Activated T-cell treated with anti-CD3 and anti-CD28 coated beads, Interleukin-2, amount 50 U/mL, for 72 hours (primary cell): ENCODE measurements around the gene HMCN1. TPM values are rescaled to one million over a fixed set of nuclear protein-coding genes. Genes with fewer than 3 reads are reported as not detected.

Experiments
- ATAC-seq, 2 donors: fragments of 150-1000 bp; cut with Tn5 transposase; replicated peaks in 1 of 2; 2 replicates each; pipeline ENCODE4 v1.10.0; 2021; ENCODE audit warnings: moderate library complexity in 2 of 2, mild to moderate bottlenecking in 1 of 2
- DNase-seq, 2 donors: peaks; one replicate each; pipeline ENCODE4 v3.0.0; 2021 to 2022; ENCODE audit warnings: mixed read lengths in 1 of 2
- H3K27ac Mint-ChIP-seq: one replicate; pipeline ENCODE4 v1.8.0; 2022; ENCODE audit warnings: mild to moderate bottlenecking, moderate library complexity, mixed read lengths
- H3K27me3 Mint-ChIP-seq: one replicate; pipeline ENCODE4 v1.8.0; 2022; ENCODE audit warnings: low read depth, mixed read lengths
- H3K36me3 Mint-ChIP-seq, 2 donors: one replicate each; pipeline ENCODE4 v1.8.0; 2022; ENCODE audit warnings: mixed read lengths in 2 of 2, mild to moderate bottlenecking in 1 of 2; ENCODE audit not compliant: insufficient read depth in 2 of 2
- H3K4me1 Mint-ChIP-seq: one replicate; pipeline ENCODE4 v1.8.0; 2022; ENCODE audit warnings: low read depth, mixed read lengths
- H3K4me3 Mint-ChIP-seq, 2 donors: one replicate each; pipeline ENCODE4 v1.8.0; 2022; ENCODE audit warnings: mild to moderate bottlenecking in 2 of 2, mixed read lengths in 2 of 2, moderate library complexity in 2 of 2
- H3K9me3 Mint-ChIP-seq, 2 donors: one replicate each; pipeline ENCODE4 v1.8.0; 2022; ENCODE audit warnings: mixed read lengths in 2 of 2
- total RNA-seq, 2 donors: library from RNA; stranded (reverse); gene quantifications; one replicate each; pipeline ENCODE4 v1.2.3, GENCODE V29; 2022

The HMCN1 gene
- total RNA-seq, 2 donors from 2014 or later = 0.05 to 0.12 TPM

DNA sequence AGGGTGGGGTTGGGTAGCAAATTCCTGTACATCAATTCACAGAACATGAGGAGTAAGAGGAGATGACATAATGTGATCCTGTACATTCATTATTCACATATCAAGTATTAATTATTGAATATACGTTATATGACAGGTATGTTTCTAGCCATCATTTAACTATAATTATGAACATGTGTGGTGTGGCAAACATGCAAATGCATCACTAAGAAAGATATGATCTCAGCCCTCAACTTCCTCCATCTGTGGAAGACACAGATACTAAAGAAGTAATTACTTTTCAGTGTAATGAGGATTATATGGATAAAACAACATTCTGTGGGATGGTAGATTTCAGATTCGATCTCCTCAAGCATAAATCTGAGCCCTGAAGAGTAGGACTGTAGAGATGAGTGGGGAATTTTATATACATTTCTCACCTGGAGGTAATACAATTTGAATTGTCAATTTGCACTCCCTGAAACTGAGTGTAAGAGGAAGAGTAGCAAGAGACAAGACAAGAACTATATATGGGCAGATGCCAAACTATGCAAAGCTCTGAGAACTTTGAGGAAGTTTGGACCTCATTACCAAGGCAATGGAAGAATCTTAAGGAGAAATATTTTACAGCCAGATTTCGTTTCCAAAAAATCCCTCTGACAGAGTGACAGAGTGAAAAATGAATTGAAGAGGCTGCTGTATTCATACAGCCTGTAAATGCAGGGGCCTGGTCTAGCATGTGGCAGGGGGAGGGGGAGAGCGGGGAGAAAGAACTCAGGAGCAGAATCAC is 365.3 kb downstream of the HMCN1 start:
- Mint-ChIP-seq H3K27me3 (peaks cover 14% of the 10 kb centered on the region), H3K27ac (no peak overlapping the region), H3K9me3 (no peaks in the 10 kb centered on the region), H3K4me3 (no peak overlapping the region), H3K4me1 (no peaks in the 10 kb centered on the region), H3K36me3 (no peaks in the 10 kb centered on the region)
- ATAC-seq = no peak
- no peak for DNase-seq

GRCh38 chr1:186102107-186102506 is 367.9 kb downstream of the HMCN1 start:
- Mint-ChIP-seq H3K9me3 (no peaks in the 10 kb centered on the region), H3K27ac (no peak overlapping the region), H3K4me3 (no peak overlapping the region), H3K36me3 (no peaks in the 10 kb centered on the region), H3K27me3 (peaks cover 14% of the 10 kb centered on the region), H3K4me1 (no peaks in the 10 kb centered on the region)
- no peak for DNase-seq
- no peak for ATAC-seq

DNA sequence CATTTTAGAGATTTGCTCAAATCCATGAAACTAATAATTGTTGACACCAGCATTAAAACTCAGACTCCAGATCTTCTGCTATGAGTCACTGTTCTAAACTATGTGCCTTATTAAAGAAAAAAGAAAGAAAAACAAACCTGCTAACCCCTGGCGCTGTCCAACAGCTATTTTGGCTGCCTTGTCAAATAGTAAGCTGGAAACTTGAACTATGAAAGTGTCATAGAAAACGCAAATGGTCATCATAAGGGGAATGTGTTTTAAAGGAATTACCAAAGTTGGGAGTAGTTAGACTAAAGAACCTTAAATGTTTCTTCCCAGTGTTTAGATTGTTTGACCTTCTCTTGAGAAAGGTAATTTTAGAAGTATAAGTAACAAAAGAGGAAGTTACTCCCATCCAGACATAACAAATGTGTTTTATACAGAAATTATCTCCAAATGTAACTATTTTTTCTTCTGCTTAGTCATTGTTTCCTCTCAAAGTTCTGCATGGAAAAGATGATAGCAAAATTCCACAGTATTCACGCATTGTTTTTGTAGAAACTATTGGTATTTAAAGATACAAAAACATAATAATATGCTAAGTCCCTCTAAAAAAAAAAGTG is 368.5 kb downstream of the HMCN1 start:
- Mint-ChIP-seq H3K4me1 (no peaks in the 10 kb centered on the region), H3K27me3 (peaks cover 14% of the 10 kb centered on the region), H3K36me3 (no peaks in the 10 kb centered on the region), H3K4me3 (no peak overlapping the region), H3K27ac (no peak overlapping the region), H3K9me3 (no peaks in the 10 kb centered on the region)
- ATAC-seq (no peak), DNase-seq (no peak)

DNA sequence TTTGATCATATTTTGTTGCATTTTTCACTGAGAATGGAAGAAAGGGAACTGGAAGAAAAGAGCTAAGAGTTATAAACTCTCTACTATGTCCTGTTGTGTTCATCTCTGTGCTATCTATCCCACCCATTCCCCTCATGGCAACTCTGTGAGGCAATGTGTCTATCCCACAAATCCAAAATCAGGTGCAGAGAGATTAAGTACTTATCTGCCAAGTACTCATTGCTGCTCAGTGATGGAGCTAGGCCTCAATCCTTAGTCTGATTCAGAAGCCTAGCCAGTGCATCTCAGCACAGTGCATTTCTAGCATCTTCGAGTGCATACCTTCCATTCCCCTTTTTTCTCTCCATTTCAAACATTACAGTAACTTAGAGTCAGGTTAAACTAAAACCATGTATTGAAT is 370.3 kb downstream of the HMCN1 start:
- H3K4me3 Mint-ChIP-seq = no peak overlapping the region

DNA sequence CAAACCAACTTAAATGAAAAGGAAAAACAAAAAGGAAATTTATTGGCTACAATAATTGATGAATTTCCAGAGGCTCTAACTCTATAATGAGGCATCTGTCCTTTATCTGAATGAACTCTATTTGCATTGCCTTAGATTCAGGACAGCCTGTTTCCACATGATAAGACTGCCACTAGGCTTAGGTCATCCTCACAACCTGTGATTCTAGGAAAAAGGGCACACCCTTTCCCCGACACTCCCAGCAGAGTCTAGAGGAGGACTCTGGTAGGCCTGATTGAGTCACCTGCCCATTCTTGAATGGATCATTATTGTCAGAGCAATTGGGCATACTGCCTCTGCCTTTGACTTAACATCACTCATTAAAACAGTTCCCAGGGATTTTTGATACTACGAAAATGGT is 378.1 kb downstream of the HMCN1 start:
- DNase-seq (no peak), ATAC-seq (no peak)
- no peaks in the 10 kb centered on the region for H3K36me3 Mint-ChIP-seq
- H3K27ac Mint-ChIP-seq = no peak overlapping the region
- H3K4me3 Mint-ChIP-seq = no peak overlapping the region
- H3K27me3 Mint-ChIP-seq = peaks cover 5% of the 10 kb centered on the region
- H3K4me1 Mint-ChIP-seq = no peaks in the 10 kb centered on the region
- peaks cover 1 to 3% of the 10 kb centered on the region in 2 donors for H3K9me3 Mint-ChIP-seq

More for the DNA sequence above, 370.3 kb downstream of the HMCN1 start:
- Mint-ChIP-seq H3K27ac (no peak overlapping the region), H3K36me3 (no peaks in the 10 kb centered on the region), H3K4me1 (no peaks in the 10 kb centered on the region), H3K9me3 (no peaks in the 10 kb centered on the region), H3K27me3 (peaks cover 5% of the 10 kb centered on the region)
- ATAC-seq = no peak
- no peak for DNase-seq

DNA sequence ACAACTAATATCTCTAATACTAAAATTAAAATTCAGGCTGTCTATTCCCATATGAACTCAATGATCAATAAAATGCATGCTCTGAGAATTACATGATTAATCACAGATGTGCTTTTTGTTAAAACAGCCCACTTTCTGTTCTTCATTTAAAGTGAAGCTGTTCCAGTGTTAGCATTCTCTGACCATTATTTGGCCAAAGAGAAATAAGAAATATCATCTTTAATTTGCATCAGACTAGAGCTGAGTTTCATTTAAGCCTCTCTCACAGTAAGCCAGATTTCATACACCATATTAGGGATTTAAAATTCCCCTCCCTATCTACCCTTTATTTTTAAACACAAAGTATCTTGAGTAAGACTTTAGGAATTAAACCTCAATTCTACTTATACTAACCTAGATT is 379.3 kb downstream of the HMCN1 start:
- Mint-ChIP-seq H3K9me3 (peaks cover 1 to 3% of the 10 kb centered on the region in 2 donors), H3K4me1 (no peaks in the 10 kb centered on the region), H3K27me3 (peaks cover 5% of the 10 kb centered on the region), H3K4me3 (no peak overlapping the region), H3K27ac (no peak overlapping the region), H3K36me3 (no peaks in the 10 kb centered on the region)
- no peak for ATAC-seq
- no peak for DNase-seq

DNA sequence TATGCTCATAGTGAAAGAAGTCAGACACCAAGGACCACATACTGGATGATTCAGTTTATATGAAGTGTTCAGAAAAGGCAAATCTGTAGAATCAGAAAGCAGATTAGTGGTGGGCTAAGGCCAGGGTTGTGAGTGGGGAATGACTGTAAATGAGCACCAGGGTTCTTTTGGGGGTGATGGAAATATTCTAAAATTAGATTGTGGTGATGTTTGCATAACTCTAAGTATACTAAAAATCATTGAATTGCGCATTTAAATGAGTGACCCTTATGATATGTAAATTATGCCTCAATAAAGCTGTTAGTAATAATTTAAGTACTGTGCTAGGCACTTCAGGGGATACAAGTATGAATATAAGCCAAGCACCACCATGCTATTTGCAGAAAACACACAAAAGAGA is 384.5 kb downstream of the HMCN1 start:
- no peaks in the 10 kb centered on the region for H3K9me3 Mint-ChIP-seq
- peaks cover 13% of the 10 kb centered on the region for H3K27me3 Mint-ChIP-seq
- no peak overlapping the region for H3K4me3 Mint-ChIP-seq
- ATAC-seq = peak in 1 of 2 donors; percentile 26
- H3K36me3 Mint-ChIP-seq = no peaks in the 10 kb centered on the region
- no peak overlapping the region for H3K27ac Mint-ChIP-seq
- DNase-seq = no peak
- no peaks in the 10 kb centered on the region for H3K4me1 Mint-ChIP-seq

GRCh38 chr1:186122837-186123236 is 388.6 kb downstream of the HMCN1 start:
- no peak for ATAC-seq
- Mint-ChIP-seq H3K27ac (no peak overlapping the region), H3K36me3 (no peaks in the 10 kb centered on the region), H3K4me3 (no peak overlapping the region), H3K9me3 (no peaks in the 10 kb centered on the region), H3K4me1 (no peaks in the 10 kb centered on the region), H3K27me3 (peaks cover 7% of the 10 kb centered on the region)
- DNase-seq = no peak

DNA sequence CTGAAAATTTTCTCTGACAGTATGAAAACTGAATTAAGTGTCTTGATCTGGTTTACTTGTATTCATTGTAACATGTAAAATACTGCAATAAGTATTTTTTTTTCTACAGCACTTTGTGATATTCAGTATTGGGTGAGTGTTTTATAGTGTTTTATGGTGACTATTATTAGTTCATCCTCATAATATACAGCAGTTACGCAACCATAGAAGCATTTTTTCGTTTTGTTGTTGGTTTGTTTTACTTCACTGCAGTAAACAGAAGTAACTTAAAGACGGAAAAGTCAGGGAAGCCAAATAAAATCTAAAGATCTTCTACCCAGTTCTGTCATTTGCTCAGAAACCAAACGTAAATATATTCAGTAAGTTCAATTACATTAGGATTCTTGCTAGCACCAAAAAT is 390.8 kb downstream of the HMCN1 start:
- no peaks in the 10 kb centered on the region for H3K9me3 Mint-ChIP-seq
- no peaks in the 10 kb centered on the region for H3K4me1 Mint-ChIP-seq
- DNase-seq (no peak), ATAC-seq (no peak)
- no peaks in the 10 kb centered on the region for H3K36me3 Mint-ChIP-seq
- peaks cover 7% of the 10 kb centered on the region for H3K27me3 Mint-ChIP-seq
- H3K4me3 Mint-ChIP-seq = no peak overlapping the region
- no peak overlapping the region for H3K27ac Mint-ChIP-seq

DNA sequence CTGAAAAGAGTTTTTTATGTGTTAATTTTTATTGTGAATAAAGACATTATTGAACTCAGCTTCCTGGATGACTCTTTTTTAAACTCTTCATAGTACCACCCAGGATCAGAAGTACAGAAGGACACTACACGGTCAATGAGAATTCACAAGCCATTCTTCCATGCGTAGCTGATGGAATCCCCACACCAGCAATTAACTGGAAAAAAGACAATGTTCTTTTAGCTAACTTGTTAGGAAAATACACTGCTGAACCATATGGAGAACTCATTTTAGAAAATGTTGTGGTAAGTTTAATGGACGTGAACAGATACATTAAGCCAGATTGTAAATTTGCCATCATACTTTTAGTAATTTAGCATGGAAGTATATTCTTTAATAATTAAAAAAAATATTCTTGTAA is 391.3 kb downstream of the HMCN1 start:
- Mint-ChIP-seq H3K27me3 (peaks cover 7% of the 10 kb centered on the region), H3K4me1 (no peaks in the 10 kb centered on the region), H3K36me3 (no peaks in the 10 kb centered on the region), H3K27ac (no peak overlapping the region), H3K4me3 (no peak overlapping the region), H3K9me3 (no peaks in the 10 kb centered on the region)
- no peak for DNase-seq
- ATAC-seq = no peak

DNA sequence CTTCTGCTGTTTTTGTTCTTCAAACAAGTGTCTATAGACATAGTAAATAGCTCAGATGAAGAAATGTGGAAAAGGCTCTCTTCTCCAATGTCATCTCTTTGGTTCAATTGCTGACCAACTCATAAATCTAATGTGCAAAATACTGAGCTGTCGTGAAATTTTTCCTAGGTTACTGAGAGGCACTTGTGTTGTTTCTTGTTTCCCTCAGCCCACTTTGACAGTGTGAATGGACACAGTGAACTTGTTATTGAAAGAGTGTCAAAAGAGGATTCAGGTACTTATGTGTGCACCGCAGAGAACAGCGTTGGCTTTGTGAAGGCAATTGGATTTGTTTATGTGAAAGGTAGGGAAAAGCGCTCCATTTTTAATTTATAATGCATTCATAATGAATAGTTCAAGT is 395.6 kb downstream of the HMCN1 start:
- no peaks in the 10 kb centered on the region for H3K9me3 Mint-ChIP-seq
- H3K36me3 Mint-ChIP-seq = no peaks in the 10 kb centered on the region
- H3K4me1 Mint-ChIP-seq = no peaks in the 10 kb centered on the region
- H3K27me3 Mint-ChIP-seq = no peaks in the 10 kb centered on the region
- no peak overlapping the region for H3K27ac Mint-ChIP-seq
- no peak overlapping the region for H3K4me3 Mint-ChIP-seq
- DNase-seq (no peak), ATAC-seq (no peak)

- Mint-ChIP-seq H3K4me3 (no peak overlapping the region), H3K27ac (no peak overlapping the region), H3K9me3 (no peaks in the 10 kb centered on the region), H3K36me3 (no peaks in the 10 kb centered on the region), H3K4me1 (no peaks in the 10 kb centered on the region), H3K27me3 (no peaks in the 10 kb centered on the region)
- no peak for DNase-seq
- ATAC-seq = no peak
Measured at GRCh38 chr1:186139115-186139514, 404.9 kb downstream of the HMCN1 start.

DNA sequence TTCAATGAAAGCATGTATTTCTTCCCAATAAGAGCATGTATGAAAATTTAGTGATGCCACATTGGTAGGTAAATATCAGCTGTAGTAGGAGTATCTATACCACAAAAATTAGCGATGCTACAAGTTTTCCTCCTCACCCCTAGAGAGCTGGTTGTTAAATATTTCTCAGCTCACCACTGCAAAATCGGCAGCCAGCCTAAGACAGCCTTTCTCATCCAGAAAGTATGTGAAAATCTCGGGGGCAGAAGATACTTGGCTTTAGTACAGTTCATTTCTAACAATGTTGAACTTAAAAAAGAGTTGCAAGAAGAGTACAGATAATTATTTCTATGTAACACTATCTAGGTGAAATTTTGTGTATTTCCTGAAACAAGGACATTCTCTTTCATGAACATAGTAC is 405.5 kb downstream of the HMCN1 start:
- H3K9me3 Mint-ChIP-seq = no peaks in the 10 kb centered on the region
- no peaks in the 10 kb centered on the region for H3K4me1 Mint-ChIP-seq
- no peak overlapping the region for H3K4me3 Mint-ChIP-seq
- ATAC-seq = no peak
- H3K27me3 Mint-ChIP-seq = no peaks in the 10 kb centered on the region
- no peak overlapping the region for H3K27ac Mint-ChIP-seq
- DNase-seq = no peak
- no peaks in the 10 kb centered on the region for H3K36me3 Mint-ChIP-seq

- ATAC-seq = no peak
- no peaks in the 10 kb centered on the region for H3K36me3 Mint-ChIP-seq
- no peak overlapping the region for H3K4me3 Mint-ChIP-seq
- H3K9me3 Mint-ChIP-seq = no peaks in the 10 kb centered on the region
- no peak for DNase-seq
- H3K4me1 Mint-ChIP-seq = no peaks in the 10 kb centered on the region
- no peaks in the 10 kb centered on the region for H3K27me3 Mint-ChIP-seq
- H3K27ac Mint-ChIP-seq = no peak overlapping the region
Measured at GRCh38 chr1:186142159-186142558, 408.0 kb downstream of the HMCN1 start.
